Activated naive CD8-positive, alpha-beta T cell treated with anti-CD3 and anti-CD28 coated beads, Interleukin-2, amount 10 ng/mL, durations not matched to agents 7 days and 5 days (primary cell): ENCODE measurements around the gene EPHA7. TPM values are rescaled to one million over a fixed set of nuclear protein-coding genes. Genes with fewer than 3 reads are reported as not detected.

Experiments used
- ATAC-seq: fragments of 150-1000 bp; cut with Tn5 transposase; one replicate; pipeline ENCODE4 v1.10.0; 2021; ENCODE audit warnings: low read depth, moderate library complexity
- POLR2A ChIA-PET: fragments of 350-600 bp; sonication (Branson Sonifier 250); formaldehyde crosslinking; loops from one replicate; lab custom pipeline; 2021; ENCODE audit warnings: antibody characterized with exemption; lab: Charles Lee
- DNase-seq: peaks from one replicate; pipeline ENCODE4 v3.0.0; 2021
- H3K27ac Mint-ChIP-seq: one replicate; pipeline ENCODE4 v1.8.0; 2022; ENCODE audit warnings: mild to moderate bottlenecking, mixed read lengths
- H3K27me3 Mint-ChIP-seq: one replicate; pipeline ENCODE4 v1.8.0; 2022; ENCODE audit warnings: mild to moderate bottlenecking, moderate library complexity, mixed read lengths
- H3K36me3 Mint-ChIP-seq: one replicate; pipeline ENCODE4 v1.8.0; 2021; ENCODE audit warnings: mild to moderate bottlenecking, mixed read lengths
- H3K4me1 Mint-ChIP-seq: one replicate; pipeline ENCODE4 v1.8.0; 2021; ENCODE audit warnings: mixed read lengths
- H3K4me3 Mint-ChIP-seq: one replicate; pipeline ENCODE4 v1.8.0; 2022; ENCODE audit warnings: mild to moderate bottlenecking, moderate library complexity, mixed read lengths
- H3K9me3 Mint-ChIP-seq: one replicate; pipeline ENCODE4 v1.8.0; 2021; ENCODE audit warnings: mixed read lengths
- total RNA-seq, 2 experiments: library from RNA; stranded (reverse); gene quantifications; one replicate each; pipeline ENCODE4 v1.2.3, GENCODE V29; 2021

The EPHA7 gene
- total RNA-seq, 2 experiments from 2014 or later: not detected

DNA sequence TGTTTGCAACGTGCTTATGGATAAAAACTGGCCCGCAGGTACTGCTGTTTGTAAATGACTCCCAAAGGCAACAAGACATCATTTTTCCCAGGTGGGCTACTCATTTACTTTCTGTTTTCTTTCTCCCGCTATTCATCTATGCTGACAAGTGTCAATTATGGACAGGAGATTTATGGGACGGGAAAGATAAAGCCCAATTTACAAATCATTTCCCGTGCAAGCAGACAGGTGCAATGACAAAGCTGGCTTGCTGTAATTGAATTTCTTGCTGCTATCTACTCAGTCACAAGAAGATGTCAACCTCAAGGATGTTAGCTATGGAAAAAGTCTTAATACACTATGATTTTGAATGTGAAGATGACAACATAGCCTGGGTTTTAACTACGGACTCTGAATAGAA lies 125.5 kb downstream of the EPHA7 start:
- peaks cover 1% of the 10 kb centered on the region for H3K9me3 Mint-ChIP-seq
- no peak overlapping the region for H3K4me3 Mint-ChIP-seq
- H3K36me3 Mint-ChIP-seq: no peaks in the 10 kb centered on the region
- ATAC-seq (no peak), DNase-seq (no peak)
- no peak overlapping the region for H3K27ac Mint-ChIP-seq
- H3K4me1 Mint-ChIP-seq: no peaks in the 10 kb centered on the region
- POLR2A ChIA-PET: no interaction called here
- H3K27me3 Mint-ChIP-seq: no peaks in the 10 kb centered on the region

DNA sequence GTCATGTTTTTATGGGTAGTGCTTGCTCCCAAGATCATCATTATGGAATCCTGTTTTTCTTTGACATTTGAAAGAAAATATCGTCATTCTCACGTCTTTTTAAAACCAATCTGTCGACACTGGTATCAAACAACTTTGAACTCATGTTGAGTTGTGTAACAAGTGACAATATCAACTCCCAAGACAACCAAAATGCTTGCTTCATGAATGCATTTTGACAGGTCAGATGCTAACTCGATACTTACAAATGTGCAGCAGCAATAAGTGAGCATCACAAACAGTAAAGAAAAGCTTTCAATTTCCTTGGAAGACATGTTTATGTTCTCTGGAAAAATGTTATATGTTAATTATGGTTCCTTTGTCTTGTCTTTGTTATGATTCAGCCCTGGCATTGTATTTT lies 125.9 kb downstream of the EPHA7 start:
- H3K27ac Mint-ChIP-seq: no peak overlapping the region
- H3K4me1 Mint-ChIP-seq: no peaks in the 10 kb centered on the region
- no peak for ATAC-seq
- POLR2A ChIA-PET: no interaction called here
- no peak overlapping the region for H3K4me3 Mint-ChIP-seq
- H3K27me3 Mint-ChIP-seq: no peaks in the 10 kb centered on the region
- H3K36me3 Mint-ChIP-seq: no peaks in the 10 kb centered on the region
- no peak for DNase-seq
- H3K9me3 Mint-ChIP-seq: no peaks in the 10 kb centered on the region

DNA sequence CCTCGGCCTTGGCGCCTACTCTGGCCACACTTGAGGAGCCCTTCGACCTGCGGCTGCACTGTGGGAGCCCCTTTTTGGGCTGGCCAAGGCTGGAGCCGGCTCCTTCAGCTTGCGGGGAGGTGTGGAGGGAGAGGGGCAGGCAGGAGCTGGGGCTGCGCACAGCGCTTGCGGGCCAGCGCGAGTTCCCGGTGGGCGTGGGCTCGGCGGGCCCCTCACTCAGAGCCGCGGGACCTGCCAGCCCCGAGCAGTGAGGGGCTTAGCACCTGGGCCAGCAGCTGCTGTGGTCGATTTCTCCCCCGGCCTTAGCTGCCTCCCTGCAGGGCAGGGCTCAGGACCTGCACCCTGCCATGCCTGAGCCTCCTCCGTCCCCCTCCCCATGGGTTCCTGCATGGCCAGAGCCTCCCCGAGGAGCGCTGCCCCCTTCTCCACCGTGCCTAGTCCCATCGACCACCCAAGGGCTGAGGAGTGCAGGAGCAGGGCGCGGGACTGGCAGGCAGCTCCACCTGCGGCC lies 136.8 kb downstream of the EPHA7 start:
- Mint-ChIP-seq H3K4me3 (no peak overlapping the region), H3K27me3 (no peaks in the 10 kb centered on the region), H3K4me1 (no peaks in the 10 kb centered on the region), H3K9me3 (peaks cover 7% of the 10 kb centered on the region), H3K27ac (no peak overlapping the region), H3K36me3 (no peaks in the 10 kb centered on the region)
- POLR2A ChIA-PET: no interaction called here
- no peak for ATAC-seq
- DNase-seq: no peak

DNA sequence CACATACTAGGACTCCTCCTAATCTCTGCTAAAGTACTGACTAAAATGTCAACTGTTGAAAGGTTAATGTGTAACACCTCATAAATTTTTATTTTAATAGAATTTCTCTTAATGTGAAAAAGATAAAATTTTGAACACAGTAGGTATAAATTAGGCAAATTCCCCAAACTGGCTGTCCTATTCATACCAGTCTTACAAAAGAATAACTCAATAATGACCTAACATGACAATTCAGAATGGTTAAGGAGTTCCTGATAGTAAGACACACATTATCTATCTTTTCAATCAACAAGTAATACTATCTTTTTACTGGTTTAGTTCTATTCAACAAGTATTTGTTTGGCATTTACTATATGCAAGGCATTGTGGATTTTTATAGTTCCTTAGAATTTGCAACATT lies 141.1 kb downstream of the EPHA7 start:
- no peak for ATAC-seq

DNA sequence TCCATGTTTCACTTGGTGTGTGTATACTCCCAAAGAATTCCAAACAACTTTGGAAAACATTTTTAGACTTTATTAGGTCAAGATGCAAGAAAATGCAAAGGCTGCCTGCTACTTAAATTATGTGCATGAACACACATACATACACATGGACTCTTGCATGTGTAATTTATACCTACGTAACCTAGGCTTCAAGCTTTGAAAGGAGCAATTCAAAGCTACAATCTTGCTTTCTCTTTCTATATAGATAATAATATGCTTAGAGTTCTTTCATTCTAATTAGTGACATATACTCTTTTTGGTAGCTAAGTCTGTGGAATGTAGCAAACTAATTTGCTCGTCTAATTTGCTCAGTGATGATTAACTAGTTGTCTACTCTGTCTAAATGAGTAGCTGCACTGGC lies 146.5 kb downstream of the EPHA7 start:
- DNase-seq (no peak), ATAC-seq (no peak)
- Mint-ChIP-seq H3K27ac (no peak overlapping the region), H3K4me3 (no peak overlapping the region), H3K9me3 (no peaks in the 10 kb centered on the region), H3K4me1 (no peaks in the 10 kb centered on the region), H3K27me3 (no peaks in the 10 kb centered on the region), H3K36me3 (no peaks in the 10 kb centered on the region)
- POLR2A ChIA-PET: no interaction called here

More for the DNA sequence above, 141.1 kb downstream of the EPHA7 start:
- H3K36me3 Mint-ChIP-seq: no peaks in the 10 kb centered on the region
- no peaks in the 10 kb centered on the region for H3K9me3 Mint-ChIP-seq
- H3K27ac Mint-ChIP-seq: no peak overlapping the region
- H3K4me3 Mint-ChIP-seq: no peak overlapping the region
- DNase-seq: no peak
- no peaks in the 10 kb centered on the region for H3K27me3 Mint-ChIP-seq
- no peaks in the 10 kb centered on the region for H3K4me1 Mint-ChIP-seq
- POLR2A ChIA-PET: no interaction called here

DNA sequence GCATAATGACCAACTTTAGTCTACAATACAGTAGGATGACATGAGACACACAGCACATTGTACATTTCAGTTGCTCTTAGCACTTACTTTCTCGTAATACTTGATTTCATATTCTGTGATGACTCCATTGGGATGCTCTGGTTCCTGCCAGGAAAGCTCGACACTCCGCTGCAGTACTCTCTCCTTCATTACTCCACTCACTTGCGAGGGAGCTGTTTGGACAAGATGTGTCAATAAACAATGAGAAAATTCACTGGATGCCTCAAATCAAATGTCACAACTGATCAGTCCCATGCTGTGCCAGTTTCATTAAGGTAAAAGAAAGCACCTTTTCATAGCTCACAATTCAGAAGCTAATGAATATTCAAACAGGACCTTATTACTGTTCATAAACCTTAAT lies 147.1 kb downstream of the EPHA7 start:
- Mint-ChIP-seq H3K9me3 (no peaks in the 10 kb centered on the region), H3K27me3 (no peaks in the 10 kb centered on the region), H3K4me3 (no peak overlapping the region), H3K4me1 (no peaks in the 10 kb centered on the region), H3K27ac (no peak overlapping the region), H3K36me3 (no peaks in the 10 kb centered on the region)
- ATAC-seq: no peak
- no peak for DNase-seq
- POLR2A ChIA-PET: no interaction called here

DNA sequence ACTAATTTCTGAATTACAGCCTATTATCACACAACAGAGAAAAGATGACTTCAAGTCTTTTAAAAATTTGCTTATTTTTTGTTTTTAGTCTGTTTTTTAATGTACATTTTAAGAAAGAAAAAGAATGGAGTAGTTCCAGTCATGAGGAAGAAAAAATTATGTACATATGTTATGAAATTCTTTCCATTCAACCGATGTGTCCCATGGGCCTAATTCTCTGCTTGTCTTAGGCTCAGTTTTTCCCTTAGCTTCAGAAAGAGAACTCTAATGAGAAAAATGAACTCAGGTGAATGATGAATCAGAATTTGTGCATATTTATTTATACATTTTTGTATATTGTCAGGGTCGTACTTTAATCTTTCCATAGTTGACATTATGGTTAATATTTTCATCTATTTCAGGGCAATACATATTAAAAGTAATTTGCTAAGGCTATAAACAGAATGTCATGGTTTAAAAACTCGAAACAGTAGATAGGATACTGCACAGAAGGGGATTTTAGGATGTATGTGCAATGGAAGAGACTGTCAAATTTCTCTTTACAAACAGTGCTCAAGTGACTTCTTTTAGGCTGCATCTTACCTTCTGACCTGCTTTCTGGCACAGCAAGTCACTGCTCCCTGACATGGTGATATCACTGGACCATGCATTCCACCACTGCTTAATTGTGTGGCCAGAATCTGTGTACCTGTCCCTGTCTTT lies 153.1 kb downstream of the EPHA7 start:
- H3K4me3 Mint-ChIP-seq: no peak overlapping the region
- POLR2A ChIA-PET: no interaction called here
- H3K27me3 Mint-ChIP-seq: no peaks in the 10 kb centered on the region
- no peak overlapping the region for H3K27ac Mint-ChIP-seq
- no peaks in the 10 kb centered on the region for H3K9me3 Mint-ChIP-seq
- H3K36me3 Mint-ChIP-seq: no peaks in the 10 kb centered on the region
- H3K4me1 Mint-ChIP-seq: no peaks in the 10 kb centered on the region
- ATAC-seq: no peak
- no peak for DNase-seq

DNA sequence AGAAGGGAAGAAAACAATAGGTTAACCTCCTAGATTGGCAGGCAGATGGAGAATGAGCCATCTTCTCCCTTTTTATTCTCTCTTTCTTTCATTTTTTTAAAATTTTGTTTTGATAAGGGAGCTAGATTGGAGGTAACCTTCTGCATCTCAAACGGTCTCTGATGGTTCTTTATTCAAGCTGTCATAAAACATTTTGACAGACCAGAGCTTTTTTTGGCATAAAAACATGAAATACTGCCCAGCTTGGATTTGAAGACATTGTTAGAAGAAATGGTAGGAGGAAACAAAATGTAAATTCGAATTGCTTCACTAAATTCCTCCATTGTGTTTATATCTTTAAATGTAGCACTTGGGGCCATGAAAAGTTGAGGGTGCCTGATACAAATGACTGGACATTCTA lies 158.5 kb downstream of the EPHA7 start:
- Mint-ChIP-seq H3K9me3 (no peaks in the 10 kb centered on the region), H3K27ac (no peak overlapping the region), H3K4me3 (no peak overlapping the region), H3K27me3 (no peaks in the 10 kb centered on the region), H3K36me3 (no peaks in the 10 kb centered on the region), H3K4me1 (no peaks in the 10 kb centered on the region)
- POLR2A ChIA-PET: interaction anchor here (0.6 kb wide), 1 partner anchor 627 kb away, joined by 3 read pairs; no protein-coding TSS in a partner anchor
- DNase-seq: no peak
- ATAC-seq: no peak

DNA sequence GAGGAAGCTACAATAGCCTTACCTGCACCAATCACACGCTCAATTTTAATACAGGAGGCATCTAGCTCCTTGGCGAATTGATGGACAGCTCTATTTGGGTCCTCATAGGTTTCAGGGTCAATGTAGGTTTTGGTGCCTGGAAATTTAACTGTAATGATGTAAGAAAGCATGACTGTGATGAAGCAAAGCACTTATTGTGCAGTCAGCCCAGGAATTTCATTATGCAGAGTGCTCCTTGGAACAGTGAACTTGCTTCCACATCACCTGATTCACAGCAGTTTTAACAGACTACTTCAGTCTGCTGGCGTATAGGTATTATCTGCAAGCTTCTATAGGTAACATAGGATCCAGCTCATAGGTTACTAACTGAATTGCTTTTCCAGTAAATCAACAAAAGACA lies 160.0 kb downstream of the EPHA7 start:
- no peak overlapping the region for H3K27ac Mint-ChIP-seq
- no peak overlapping the region for H3K4me3 Mint-ChIP-seq
- ATAC-seq (no peak), DNase-seq (no peak)
- no peaks in the 10 kb centered on the region for H3K27me3 Mint-ChIP-seq
- H3K4me1 Mint-ChIP-seq: no peaks in the 10 kb centered on the region
- H3K9me3 Mint-ChIP-seq: no peaks in the 10 kb centered on the region
- H3K36me3 Mint-ChIP-seq: no peaks in the 10 kb centered on the region
- POLR2A ChIA-PET: no interaction called here

DNA sequence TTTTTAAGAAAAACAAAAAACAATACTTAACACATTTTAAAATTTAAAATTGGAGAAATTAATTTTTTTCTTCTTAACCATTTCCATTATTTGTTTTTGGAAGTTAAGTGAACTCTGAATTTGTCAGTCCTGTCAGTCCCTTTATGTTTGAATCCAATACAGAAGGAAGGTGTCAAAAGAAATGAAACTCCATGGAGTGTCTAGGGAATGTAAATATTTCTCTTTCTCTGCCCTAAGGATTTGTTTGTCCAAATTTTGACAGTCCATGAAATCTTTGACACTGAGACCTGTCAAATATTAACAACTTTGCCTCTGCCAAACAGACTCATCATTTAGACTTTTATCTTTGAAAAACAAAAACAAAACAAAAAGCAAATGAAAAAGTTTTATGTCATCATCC lies 166.4 kb downstream of the EPHA7 start:
- POLR2A ChIA-PET: no interaction called here
- Mint-ChIP-seq H3K27ac (no peak overlapping the region), H3K36me3 (no peaks in the 10 kb centered on the region), H3K27me3 (no peaks in the 10 kb centered on the region), H3K4me3 (no peak overlapping the region), H3K9me3 (no peaks in the 10 kb centered on the region), H3K4me1 (no peaks in the 10 kb centered on the region)
- no peak for ATAC-seq
- DNase-seq: no peak

DNA sequence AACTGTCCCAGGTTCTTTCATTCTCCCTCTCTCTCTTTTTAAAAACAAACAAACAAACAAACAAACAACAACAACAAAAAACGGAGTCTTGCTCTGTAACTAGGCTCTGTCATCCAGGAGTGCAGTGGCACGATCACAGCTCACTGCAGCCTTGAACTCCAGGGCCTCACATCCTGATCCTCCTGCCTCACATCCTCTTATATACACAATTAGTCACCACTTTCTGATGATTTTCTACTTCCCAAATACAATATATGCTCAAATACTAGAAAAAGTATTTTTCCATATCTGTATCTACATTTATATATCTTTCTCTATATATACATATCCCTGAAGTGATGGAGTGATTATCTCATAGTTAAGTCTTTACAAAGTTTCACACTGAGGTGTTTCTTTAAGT lies 170.7 kb downstream of the EPHA7 start:
- Mint-ChIP-seq H3K4me3 (no peak overlapping the region), H3K9me3 (no peaks in the 10 kb centered on the region), H3K4me1 (no peaks in the 10 kb centered on the region), H3K27ac (no peak overlapping the region), H3K36me3 (no peaks in the 10 kb centered on the region), H3K27me3 (no peaks in the 10 kb centered on the region)
- ATAC-seq (no peak), DNase-seq (no peak)
- POLR2A ChIA-PET: no interaction called here

DNA sequence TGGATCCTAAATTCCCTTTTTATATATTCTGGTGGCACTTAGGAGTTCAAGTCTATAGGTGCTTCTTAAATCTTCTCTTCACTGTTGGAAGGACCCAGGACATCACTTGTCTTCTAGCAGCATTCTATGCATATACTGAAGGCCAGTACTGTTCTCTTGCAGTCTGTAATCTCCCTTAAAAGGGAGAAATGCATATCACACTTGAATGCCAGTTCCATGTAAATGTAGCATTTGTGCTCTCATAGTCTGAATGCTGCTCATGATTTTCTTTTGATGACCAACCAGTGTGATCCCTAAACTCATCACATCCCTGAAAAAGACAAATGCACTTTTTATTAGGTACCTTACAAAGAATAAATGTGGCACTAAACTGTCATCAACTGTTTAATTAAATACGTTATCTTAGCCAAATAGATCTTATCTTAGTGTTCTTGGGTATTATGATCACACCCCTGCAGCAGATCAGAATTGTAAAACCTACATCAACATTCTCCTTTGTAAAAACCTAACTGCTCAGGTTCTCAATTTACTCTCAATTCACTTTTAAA lies 176.1 kb downstream of the EPHA7 start:
- H3K36me3 Mint-ChIP-seq: no peaks in the 10 kb centered on the region
- H3K9me3 Mint-ChIP-seq: peaks cover 2% of the 10 kb centered on the region
- no peak overlapping the region for H3K27ac Mint-ChIP-seq
- ATAC-seq (no peak), DNase-seq (no peak)
- H3K4me1 Mint-ChIP-seq: no peaks in the 10 kb centered on the region
- H3K27me3 Mint-ChIP-seq: no peaks in the 10 kb centered on the region
- no peak overlapping the region for H3K4me3 Mint-ChIP-seq
- POLR2A ChIA-PET: no interaction called here

DNA sequence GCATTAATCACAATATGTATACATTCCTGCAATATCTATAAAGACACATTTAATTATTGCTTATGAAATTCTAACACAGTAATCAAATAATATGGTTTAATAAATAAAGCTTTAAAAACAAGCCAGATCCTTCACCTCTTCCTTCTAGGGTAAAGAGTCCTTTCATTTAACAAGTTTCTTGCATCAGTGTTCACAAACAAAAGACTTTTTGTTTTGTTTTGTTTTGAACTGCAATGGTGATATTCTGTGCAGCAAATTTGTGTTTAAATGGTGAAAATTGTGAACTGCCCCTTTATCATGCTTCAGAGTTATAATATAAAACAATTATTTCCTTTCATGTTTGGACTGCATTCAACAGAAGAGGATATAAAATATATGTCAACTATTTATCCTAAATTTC lies 177.3 kb downstream of the EPHA7 start:
- Mint-ChIP-seq H3K4me1 (no peaks in the 10 kb centered on the region), H3K36me3 (no peaks in the 10 kb centered on the region), H3K9me3 (peaks cover 2% of the 10 kb centered on the region), H3K27ac (no peak overlapping the region), H3K27me3 (no peaks in the 10 kb centered on the region), H3K4me3 (no peak overlapping the region)
- ATAC-seq (no peak), DNase-seq (no peak)
- POLR2A ChIA-PET: no interaction called here

DNA sequence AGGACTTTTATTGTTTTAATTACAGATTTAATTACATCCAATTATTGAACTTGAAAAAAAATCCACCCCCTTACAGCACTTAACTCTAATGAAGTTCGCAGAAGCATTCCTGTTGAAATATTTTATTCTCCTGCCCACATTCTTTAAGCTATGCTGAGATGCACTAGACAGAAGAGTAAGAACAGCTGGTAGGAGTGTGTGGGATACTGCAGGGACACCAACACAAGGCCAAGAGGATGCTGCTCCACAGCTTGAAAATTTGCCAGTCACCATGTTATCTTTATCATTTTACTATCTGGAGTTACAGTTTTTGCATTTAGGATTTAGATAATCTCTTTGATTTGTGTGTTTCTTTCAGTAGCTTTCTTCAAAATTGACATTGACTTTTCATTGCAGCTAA lies 180.7 kb downstream of the EPHA7 start:
- POLR2A ChIA-PET: no interaction called here
- H3K27me3 Mint-ChIP-seq: no peaks in the 10 kb centered on the region
- H3K9me3 Mint-ChIP-seq: peaks cover 2% of the 10 kb centered on the region

More for the DNA sequence above, 180.7 kb downstream of the EPHA7 start:
- Mint-ChIP-seq H3K27ac (no peak overlapping the region), H3K4me1 (no peaks in the 10 kb centered on the region), H3K36me3 (no peaks in the 10 kb centered on the region), H3K4me3 (no peak overlapping the region)
- DNase-seq (no peak), ATAC-seq (no peak)
